ENCODE measurements around the gene GSTA4.
"Not testable (repeated sequence)": the region's sequence is repeated elsewhere in the genome, so short reads cannot be mapped to it uniquely, and the experiment has no call there.

Gene GSTA4

GRCh38 chr6:53011979-53012378 lies 16.9 kb upstream of the GSTA4 start:
- FAIRE-seq: no peak

GRCh38 chr6:53010504-53010903 lies 15.4 kb upstream of the GSTA4 start:
- FAIRE-seq: no peak

- FAIRE-seq: no peak
These were observed 14.4 kb upstream of the GSTA4 start for GRCh38 chr6:53009511-53009910.

- no peak for FAIRE-seq
These were observed 14.0 kb upstream of the GSTA4 start for GRCh38 chr6:53009056-53009455.

- FAIRE-seq: not testable (repeated sequence)
These were observed 13.2 kb upstream of the GSTA4 start for GRCh38 chr6:53008192-53008687.

- no peak for FAIRE-seq
These were observed 10.7 kb upstream of the GSTA4 start for GRCh38 chr6:53005663-53006250.

GRCh38 chr6:52999456-52999855 lies 4.4 kb upstream of the GSTA4 start:
- FAIRE-seq: no peak

- FAIRE-seq: no peak
These were observed 3.5 kb upstream of the GSTA4 start for GRCh38 chr6:52998603-52999002.

- peak; percentile 76 for FAIRE-seq
These were observed 995 bp upstream of the GSTA4 start for GRCh38 chr6:52995913-52996645.

- no peak for FAIRE-seq
These were observed 320 bp downstream of the GSTA4 start for GRCh38 chr6:52994839-52995088.

- no peak for FAIRE-seq
These were observed 849 bp downstream of the GSTA4 start for GRCh38 chr6:52994031-52994838.

- FAIRE-seq: no peak
These were observed 1.8 kb downstream of the GSTA4 start for GRCh38 chr6:52992980-52993920.

- no peak for FAIRE-seq
These were observed 4.7 kb downstream of the GSTA4 start for GRCh38 chr6:52990342-52990741.

GRCh38 chr6:52985228-52985627 lies 9.9 kb downstream of the GSTA4 start:
- no peak for FAIRE-seq

GRCh38 chr6:52984247-52984646 lies 10.8 kb downstream of the GSTA4 start:
- FAIRE-seq: no peak

- FAIRE-seq: no peak
These were observed 11.8 kb downstream of the GSTA4 start for GRCh38 chr6:52983159-52983848.

GRCh38 chr6:52982680-52983079 lies 12.4 kb downstream of the GSTA4 start:
- FAIRE-seq: no peak

GRCh38 chr6:52981222-52981900 lies 13.7 kb downstream of the GSTA4 start:
- no peak for FAIRE-seq

GRCh38 chr6:52976591-52977035 lies 18.5 kb downstream of the GSTA4 start:
- FAIRE-seq: no peak

GRCh38 chr6:52976149-52976548 lies 18.9 kb downstream of the GSTA4 start:
- FAIRE-seq: no peak

- FAIRE-seq: no peak
These were observed 19.5 kb downstream of the GSTA4 start for GRCh38 chr6:52975580-52975979.

GRCh38 chr6:52972989-52973388 lies 22.1 kb downstream of the GSTA4 start:
- no peak for FAIRE-seq

Measured in G401.6 (cell line).